Gastroesophageal sphincter (tissue), 4 donors: ENCODE measurements around the gene INCA1. TPM values are rescaled to one million over a fixed set of nuclear protein-coding genes. Genes with fewer than 3 reads are reported as not detected.

ENCODE experiments used
- ATAC-seq: fragments of 150-250 bp; one replicate; pipeline ENCODE4 v1.9.1; 2016; ENCODE audit warnings: mild to moderate bottlenecking, moderate library complexity
- H3K27ac ChIP-seq, 4 donors: fragments of 200-600 bp; sonication (generic) in 3 of 4; 1 replicate in 3 of 4; 2 replicates in 1 of 4; pipeline ENCODE4 v1.5.1; 2016 to 2019
- H3K27me3 ChIP-seq: fragments of 200-600 bp; sonication (generic); one replicate; pipeline ENCODE4 v1.5.1; 2019
- H3K36me3 ChIP-seq, 2 donors: fragments of 200-600 bp; sonication (generic); one replicate each; pipeline ENCODE4 v1.5.1; 2019; ENCODE audit warnings: control low read depth in 1 of 2
- H3K4me1 ChIP-seq, 3 donors: fragments of 200-600 bp; sonication (generic); 1 replicate in 2 of 3; 2 replicates in 1 of 3; pipeline ENCODE4 v1.5.1; 2016 to 2019; ENCODE audit warnings: control low read depth in 2 of 3
- H3K4me3 ChIP-seq, 2 donors: fragments of 200-600 bp; sonication (generic); one replicate each; pipeline ENCODE4 v1.5.1; 2019; ENCODE audit warnings: mild to moderate bottlenecking in 1 of 2, moderate library complexity in 1 of 2
- H3K9me3 ChIP-seq, 3 donors: fragments of 200-600 bp; sonication (generic); one replicate each; pipeline ENCODE4 v1.5.1; 2017 to 2019; ENCODE audit warnings: control low read depth in 2 of 3
- CTCF ChIP-seq, 4 experiments: fragments of 200-600 bp in 2 of 4; fragments of 450-650 bp in 2 of 4; sonication (generic) in 1 of 4; IDR thresholded peaks; one replicate each; pipeline ENCODE4 v1.5.1; 2017 to 2019; ENCODE audit warnings: antibody characterized with exemption in 4 of 4, mild to moderate bottlenecking in 2 of 4, moderate library complexity in 2 of 4
- EP300 ChIP-seq: sonication (generic); formaldehyde crosslinking; IDR thresholded peaks from one replicate; pipeline ENCODE4 v1.6.1; 2017; ENCODE audit warnings: antibody characterized with exemption, mild to moderate bottlenecking
- POLR2A ChIP-seq, 2 donors: fragments of 450-650 bp; IDR thresholded peaks; one replicate each; pipeline ENCODE4 v1.6.1; 2017; ENCODE audit warnings: antibody characterized with exemption in 2 of 2, mild to moderate bottlenecking in 2 of 2, moderate library complexity in 1 of 2
- POLR2AphosphoS5 ChIP-seq: sonication (generic); formaldehyde crosslinking; IDR thresholded peaks from one replicate; pipeline ENCODE4 v1.6.1; 2017; ENCODE audit warnings: antibody characterized with exemption
- WGBS, 2 donors: methylation state at CpG; one replicate each; pipeline ENCODE4 v1.1.5; 2018; ENCODE audit warnings: low coverage in 1 of 2; 5-methylcytosine and 5-hydroxymethylcytosine counted together
- total RNA-seq, 4 donors: library from RNA; depleted of rRNA; stranded (reverse); fragments of >200 nt; gene quantifications; one replicate each; pipeline ENCODE4 v1.1.0, GENCODE V29; 2016

The INCA1 gene
- total RNA-seq, 4 donors from 2014 or later: 0.93 to 4.4 (median 3.8) TPM; not detected in 1

- Histone ChIP-seq H3K27ac (peak within 1 kb of the TSS; percentile 79 to 98 (median 97)), H3K27me3 (no peaks in the 10 kb centered on the region), H3K4me1 (peaks cover 0 to 60% (median 22%) of the 10 kb centered on the region in 3 donors), H3K36me3 (peaks cover 0 to 10% of the 10 kb centered on the region in 2 donors), H3K9me3 (no peaks in the 10 kb centered on the region), H3K4me3 (peak within 1 kb of the TSS; percentile 59 to 100)
- TF ChIP-seq POLR2A (IDR thresholded peaks at IDR 0.05) (no peak), EP300 (no peak), CTCF (IDR thresholded peaks at IDR 0.05) (no peak), POLR2AphosphoS5 (no peak)
- 38 to 55% methylated on average over 3 to 5 of the region's 7 CpGs for WGBS, 2 donors
- ATAC-seq: no peak
Observed at GRCh38 chr17:4950746-4951204, 46.5 kb downstream of the INCA1 start, which contains the start of gene ENO3. Gene ENO3 (plus strand): TSS chr17:4951119. CDS start chr17:4951830, 711 bp downstream.

- no peaks in the 10 kb centered on the region for H3K9me3 ChIP-seq
- peaks cover 0 to 16% of the 10 kb centered on the region in 2 donors for H3K36me3 ChIP-seq
- peaks cover 0 to 66% (median 28%) of the 10 kb centered on the region in 3 donors for H3K4me1 ChIP-seq
- peak overlapping the region; percentile 59 to 100 for H3K4me3 ChIP-seq
- no peaks in the 10 kb centered on the region for H3K27me3 ChIP-seq
- ATAC-seq: peak; percentile 27
- 3 to 11% methylated on average over 3 to 13 of the region's 52 CpGs for WGBS, 2 donors
- peak overlapping the region; percentile 79 to 98 (median 97) for H3K27ac ChIP-seq
- no peak for TF ChIP-seq POLR2AphosphoS5
- peak in 1 of 2 donors; percentile 3 for TF ChIP-seq POLR2A (IDR thresholded peaks at IDR 0.05)
Observed at GRCh38 chr17:4950075-4950745, 47.1 kb downstream of the INCA1 start.

DNA sequence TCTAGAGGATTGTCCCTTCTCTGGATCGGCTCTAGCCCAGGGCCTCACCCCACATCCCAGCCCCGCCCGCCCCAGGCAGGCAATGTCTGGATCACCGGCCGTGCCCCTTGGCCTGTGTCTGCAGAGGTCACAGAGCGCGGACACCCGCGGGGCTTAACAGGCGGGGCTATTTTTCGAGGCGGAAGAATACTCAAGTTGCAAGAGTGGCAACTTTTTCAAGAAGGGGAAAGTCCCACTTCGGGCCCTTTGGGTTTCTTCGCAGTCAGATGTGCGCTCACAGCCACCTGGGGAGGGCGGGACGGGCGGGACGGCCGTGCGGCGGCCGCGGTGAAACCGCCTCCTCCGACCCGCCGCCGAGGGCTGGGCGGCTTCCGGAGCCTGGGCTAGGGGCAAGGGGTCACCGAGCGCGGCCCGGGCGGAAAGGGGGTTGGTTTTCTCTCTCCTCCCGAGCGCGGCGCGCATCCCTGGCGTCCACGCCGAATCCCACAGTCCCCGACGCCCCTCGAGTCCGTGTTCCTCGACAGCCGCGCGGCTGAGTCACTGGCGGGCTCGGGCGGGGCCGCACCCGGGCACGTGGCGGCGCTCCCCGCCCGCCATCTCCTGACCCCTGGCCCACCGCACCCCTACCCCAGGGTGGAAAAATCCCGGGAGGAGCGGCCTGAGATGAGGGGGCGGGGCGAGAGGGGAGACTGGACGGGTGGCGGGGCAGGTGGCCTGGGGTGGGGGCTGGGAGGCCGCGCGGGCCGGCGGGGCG lies 47.8 kb downstream of the INCA1 start:
- no CpG with 5 or more reads among the region's 75 CpGs for WGBS, 2 donors
- Histone ChIP-seq H3K4me1 (peaks cover 0 to 73% (median 35%) of the 10 kb centered on the region in 3 donors), H3K27me3 (no peaks in the 10 kb centered on the region), H3K4me3 (peak overlapping the region; percentile 59 to 100), H3K36me3 (peaks cover 0 to 23% of the 10 kb centered on the region in 2 donors), H3K9me3 (no peaks in the 10 kb centered on the region), H3K27ac (peak overlapping the region; percentile 79 to 98 (median 97))
- ATAC-seq: peak; percentile 32
- peak in 1 of 2 donors; percentile 3 for TF ChIP-seq POLR2A (IDR thresholded peaks at IDR 0.05)
- no peak for TF ChIP-seq EP300

DNA sequence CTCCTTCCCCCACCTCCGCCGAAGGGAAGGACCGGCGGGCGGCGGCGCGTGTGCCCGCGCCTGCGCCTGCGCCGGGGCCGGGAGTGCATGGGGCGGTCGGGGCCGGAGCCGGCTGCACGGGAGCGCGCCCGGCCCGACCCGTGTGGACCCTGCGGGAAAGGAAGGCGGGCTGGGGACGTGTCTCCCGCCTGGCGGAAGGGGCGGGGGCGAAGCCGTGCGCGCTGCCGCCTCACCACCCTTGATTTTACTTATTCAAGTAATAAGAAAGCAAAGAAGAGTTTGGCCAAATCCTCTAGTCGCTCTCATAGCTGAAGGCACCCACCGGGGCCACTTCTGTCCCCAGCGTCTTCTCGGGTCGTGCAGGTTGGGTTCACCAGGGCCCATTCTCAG lies 48.4 kb downstream of the INCA1 start:
- Histone ChIP-seq H3K27ac (peak overlapping the region; percentile 79 to 98 (median 97)), H3K36me3 (peaks cover 0 to 29% of the 10 kb centered on the region in 2 donors), H3K4me1 (peaks cover 0 to 79% (median 37%) of the 10 kb centered on the region in 3 donors), H3K9me3 (no peaks in the 10 kb centered on the region), H3K27me3 (no peaks in the 10 kb centered on the region), H3K4me3 (peak overlapping the region; percentile 59 to 100)
- TF ChIP-seq EP300 (no peak), CTCF (IDR thresholded peaks at IDR 0.05) (no peak), POLR2AphosphoS5 (no peak), POLR2A (IDR thresholded peaks at IDR 0.05) (peak; percentile 56 to 59)
- ATAC-seq: peak; percentile 87
- 4% methylated on average over 4 of the region's 40 CpGs; no CpG with 5 or more reads in 1 of the 2 donors for WGBS, 2 donors

- no peaks in the 10 kb centered on the region for H3K9me3 ChIP-seq
- H3K27me3 ChIP-seq: no peaks in the 10 kb centered on the region
- H3K27ac ChIP-seq: peak within 1 kb of the TSS; percentile 79 to 98 (median 97)
- 0% methylated on average over 6 of the region's 59 CpGs; no CpG with 5 or more reads in 1 of the 2 donors for WGBS, 2 donors
- TF ChIP-seq EP300 (no peak), POLR2A (IDR thresholded peaks at IDR 0.05) (peak; percentile 90 to 94), POLR2AphosphoS5 (peak; percentile 71), CTCF (IDR thresholded peaks at IDR 0.05) (no peak)
- H3K4me1 ChIP-seq: peaks cover 0 to 79% (median 37%) of the 10 kb centered on the region in 3 donors
- ATAC-seq: peak; percentile 76
- H3K36me3 ChIP-seq: peaks cover 0 to 34% of the 10 kb centered on the region in 2 donors
- peak within 1 kb of the TSS; percentile 59 to 100 for H3K4me3 ChIP-seq
Observed at GRCh38 chr17:4948166-4948930, 49.0 kb downstream of the INCA1 start, which contains the start of gene PFN1. Gene PFN1 (minus strand): TSS chr17:4948530. CDS start chr17:4948394, 136 bp downstream.
